ENCODE data around the gene EXOC7.
"Not testable (repeated sequence)": the region's sequence is repeated elsewhere in the genome, so short reads cannot be mapped to it uniquely, and the experiment has no call there.

Gene EXOC7

DNA sequence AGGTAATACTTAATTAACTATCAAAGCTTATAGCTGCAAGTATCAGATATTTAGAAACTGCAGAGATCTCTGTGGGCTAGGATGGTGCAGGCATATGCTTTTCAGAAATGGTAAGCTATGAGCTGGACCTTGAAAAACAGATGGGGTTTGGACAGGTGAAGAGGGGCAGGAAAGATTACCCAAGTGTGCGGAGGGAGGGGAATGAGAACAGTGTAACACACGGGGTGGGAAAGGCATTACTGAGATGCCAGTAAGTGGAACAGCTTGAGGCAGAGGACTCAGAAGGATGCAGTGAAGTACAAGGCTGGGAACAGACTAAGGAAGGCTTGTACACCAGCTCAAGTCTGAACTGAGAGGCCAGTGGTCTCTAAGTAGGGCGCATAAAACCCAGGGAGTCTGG lies 54.3 kb downstream of the EXOC7 start:
- Histone ChIP-seq H3K27me3 (no peaks in the 10 kb centered on the region), H3K4me1 (no peaks in the 10 kb centered on the region), H3K4me3 (ENCODE audit: low read depth, low read length) (no peak overlapping the region), H3K36me3 (peaks cover 69% of the 10 kb centered on the region), H3K9me3 (no peaks in the 10 kb centered on the region)
- TF ChIP-seq, protein P1, sequence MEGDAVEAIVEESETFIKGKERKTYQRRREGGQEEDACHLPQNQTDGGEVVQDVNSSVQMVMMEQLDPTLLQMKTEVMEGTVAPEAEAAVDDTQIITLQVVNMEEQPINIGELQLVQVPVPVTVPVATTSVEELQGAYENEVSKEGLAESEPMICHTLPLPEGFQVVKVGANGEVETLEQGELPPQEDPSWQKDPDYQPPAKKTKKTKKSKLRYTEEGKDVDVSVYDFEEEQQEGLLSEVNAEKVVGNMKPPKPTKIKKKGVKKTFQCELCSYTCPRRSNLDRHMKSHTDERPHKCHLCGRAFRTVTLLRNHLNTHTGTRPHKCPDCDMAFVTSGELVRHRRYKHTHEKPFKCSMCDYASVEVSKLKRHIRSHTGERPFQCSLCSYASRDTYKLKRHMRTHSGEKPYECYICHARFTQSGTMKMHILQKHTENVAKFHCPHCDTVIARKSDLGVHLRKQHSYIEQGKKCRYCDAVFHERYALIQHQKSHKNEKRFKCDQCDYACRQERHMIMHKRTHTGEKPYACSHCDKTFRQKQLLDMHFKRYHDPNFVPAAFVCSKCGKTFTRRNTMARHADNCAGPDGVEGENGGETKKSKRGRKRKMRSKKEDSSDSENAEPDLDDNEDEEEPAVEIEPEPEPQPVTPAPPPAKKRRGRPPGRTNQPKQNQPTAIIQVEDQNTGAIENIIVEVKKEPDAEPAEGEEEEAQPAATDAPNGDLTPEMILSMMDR (IDR thresholded peaks at IDR 0.05; ENCODE audit: low read depth, low read length), result no peak
- no peak for DNase-seq

DNA sequence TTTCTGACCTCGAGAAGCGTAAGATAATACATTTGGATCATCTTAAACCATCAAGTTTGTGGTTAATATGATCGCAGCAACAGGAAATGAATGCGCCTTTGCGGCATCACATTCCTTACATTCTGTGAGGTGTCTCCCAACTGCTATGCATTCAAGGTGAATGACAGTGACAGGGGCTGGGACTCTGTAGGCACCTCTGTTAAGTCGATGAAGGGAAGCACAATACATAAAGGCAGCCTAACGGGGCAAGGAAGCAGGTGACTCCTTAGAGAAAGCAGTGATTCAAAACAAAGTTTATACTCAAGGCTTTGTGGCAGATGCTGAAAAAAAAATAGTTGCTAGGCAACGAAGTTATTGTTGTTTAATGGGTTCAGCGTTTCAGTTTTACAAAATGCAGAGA lies 54.9 kb downstream of the EXOC7 start:
- Histone ChIP-seq H3K9me3 (no peaks in the 10 kb centered on the region), H3K27me3 (no peaks in the 10 kb centered on the region), H3K4me3 (ENCODE audit: low read depth, low read length) (no peak overlapping the region), H3K4me1 (no peaks in the 10 kb centered on the region), H3K36me3 (peaks cover 71% of the 10 kb centered on the region)
- DNase-seq, result no peak
- TF ChIP-seq, protein P1 (IDR thresholded peaks at IDR 0.05; ENCODE audit: low read depth, low read length), result no peak

DNA sequence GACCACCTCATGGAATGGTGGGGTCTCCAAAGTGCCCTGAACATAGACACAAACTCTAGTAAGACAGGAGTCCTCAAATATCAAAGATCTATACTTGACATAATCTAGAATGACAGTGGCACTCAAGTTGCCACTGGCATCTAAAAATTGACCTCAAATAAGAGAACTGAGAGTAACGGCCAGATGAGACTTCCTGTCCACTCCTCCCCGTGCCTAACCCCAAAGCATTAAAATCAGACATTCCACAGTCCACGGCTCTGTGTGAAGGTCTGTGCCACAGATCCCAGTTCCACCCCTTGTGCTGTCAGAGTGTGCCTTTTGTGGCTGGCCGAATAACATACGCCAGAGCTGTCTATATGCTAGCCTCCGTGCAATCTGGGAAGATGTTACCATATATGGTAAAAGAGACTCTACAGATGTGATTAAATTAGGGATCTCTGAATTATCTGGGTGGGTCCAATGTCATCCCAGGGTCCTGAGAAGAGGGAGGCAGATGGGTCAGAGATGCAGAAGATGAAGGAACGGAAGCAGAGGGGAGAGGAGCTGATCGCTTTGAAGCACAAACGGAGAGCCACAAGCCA lies 55.5 kb downstream of the EXOC7 start:
- DNase-seq, result no peak
- Histone ChIP-seq H3K4me1 (no peaks in the 10 kb centered on the region), H3K4me3 (ENCODE audit: low read depth, low read length) (no peak overlapping the region), H3K9me3 (no peaks in the 10 kb centered on the region), H3K27me3 (no peaks in the 10 kb centered on the region), H3K36me3 (peaks cover 72% of the 10 kb centered on the region)
- TF ChIP-seq, protein P1 (IDR thresholded peaks at IDR 0.05; ENCODE audit: low read depth, low read length), result no peak

DNA sequence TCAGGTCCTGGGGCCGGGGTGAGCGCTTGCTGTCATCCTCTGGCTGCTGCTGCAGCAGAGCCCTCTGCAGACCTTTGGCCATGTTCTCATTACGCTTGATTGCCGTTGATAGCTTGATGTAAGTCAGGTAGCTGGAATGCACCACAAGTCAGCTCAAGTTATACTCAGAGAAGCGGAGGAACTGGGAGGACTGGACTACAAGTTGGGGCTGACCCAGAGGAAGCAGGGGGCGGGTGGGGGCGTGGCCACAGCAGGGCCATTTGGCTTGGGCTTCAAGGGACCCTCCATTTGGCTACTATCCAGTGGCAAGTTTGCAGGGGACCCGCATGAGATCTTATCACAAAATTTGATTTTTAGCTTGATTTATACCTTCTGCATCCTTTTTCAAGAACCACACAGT lies 57.5 kb downstream of the EXOC7 start:
- no peak for DNase-seq
- H3K9me3 ChIP-seq, result no peaks in the 10 kb centered on the region
- TF ChIP-seq, protein P1 (IDR thresholded peaks at IDR 0.05; ENCODE audit: low read depth, low read length), result no peak
- H3K4me3 ChIP-seq (ENCODE audit: low read depth, low read length), result no peak overlapping the region
- H3K4me1 ChIP-seq, result no peaks in the 10 kb centered on the region
- peaks cover 80% of the 10 kb centered on the region for H3K36me3 ChIP-seq
- no peaks in the 10 kb centered on the region for H3K27me3 ChIP-seq

GRCh38 chr17:76044475-76045007 lies 59.0 kb downstream of the EXOC7 start:
- not testable (repeated sequence) for H3K4me1 ChIP-seq; H3K27me3 ChIP-seq; DNase-seq; H3K4me3 ChIP-seq (ENCODE audit: low read depth, low read length); H3K9me3 ChIP-seq
- H3K36me3 ChIP-seq, result peaks cover 85% of the 10 kb centered on the region

DNA sequence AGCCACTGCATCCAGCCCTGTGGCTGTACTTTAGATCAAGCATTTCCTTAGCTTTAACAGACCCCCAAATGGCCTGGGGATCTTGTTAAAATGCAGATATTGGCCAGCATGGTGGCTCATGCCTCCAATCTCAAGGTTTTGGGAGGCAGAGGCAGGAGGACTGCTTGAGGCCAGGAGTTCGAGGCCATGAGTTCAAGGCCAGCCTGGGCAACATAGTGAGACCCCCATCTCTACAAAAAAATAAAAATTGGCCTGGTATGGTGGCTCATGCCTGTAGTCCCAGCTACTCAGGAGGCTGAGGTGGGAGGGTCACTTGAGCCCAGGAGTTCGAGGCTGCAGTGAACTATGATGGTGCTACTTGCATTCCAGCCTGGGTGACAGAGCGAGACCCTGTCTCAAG lies 60.7 kb downstream of the EXOC7 start:
- not testable (repeated sequence) for H3K4me3 ChIP-seq (ENCODE audit: low read depth, low read length); H3K9me3 ChIP-seq

GRCh38 chr17:76040376-76040775 lies 63.2 kb downstream of the EXOC7 start:
- Histone ChIP-seq H3K9me3 (no peaks in the 10 kb centered on the region), H3K4me1 (no peaks in the 10 kb centered on the region), H3K36me3 (peaks cover 71% of the 10 kb centered on the region), H3K4me3 (ENCODE audit: low read depth, low read length) (no peak overlapping the region), H3K27me3 (no peaks in the 10 kb centered on the region)
- DNase-seq, result no peak
- TF ChIP-seq, protein P1 (IDR thresholded peaks at IDR 0.05; ENCODE audit: low read depth, low read length), result no peak

More for the DNA sequence above, 60.7 kb downstream of the EXOC7 start:
- H3K27me3 ChIP-seq, H3K4me1 ChIP-seq, DNase-seq: not testable (repeated sequence)
- peaks cover 85% of the 10 kb centered on the region for H3K36me3 ChIP-seq
